SK-N-SH treated with all-trans-retinoic acid at 6 μM for 48 hours (cell line): ENCODE results near the gene NUB1.

Experiments
- ARNTL ChIP-seq: fragments of 450-650 bp; formaldehyde crosslinking; IDR thresholded peaks from 2 replicates; pipeline ENCODE4 v1.5.0; 2020; ENCODE audit warnings: low read depth, mild to moderate bottlenecking, moderate library complexity, borderline replicate concordance
- OSR1 ChIP-seq: fragments of 250-450 bp; sonication (Bioruptor Pico); IDR thresholded peaks from 2 replicates; pipeline ENCODE4 v1.8.0; 2022; ENCODE audit warnings: moderate library complexity, mild to moderate bottlenecking, inconsistent platforms
- ZFP30 ChIP-seq: fragments of 450-650 bp; formaldehyde crosslinking; IDR thresholded peaks from 2 replicates; pipeline ENCODE4 v1.5.0; 2022; ENCODE audit warnings: mild to moderate bottlenecking, moderate library complexity
- TF ChIP-seq, protein P1 (sequence below): fragments of 250-450 bp; sonication (Bioruptor Pico); IDR thresholded peaks from 2 replicates; pipeline ENCODE4 v1.8.0; 2020; ENCODE audit warnings: mild to moderate bottlenecking, moderate library complexity, borderline replicate concordance
- TF ChIP-seq, protein P2 (sequence below): fragments of 250-450 bp; sonication (Bioruptor Pico); IDR thresholded peaks from 2 replicates; pipeline ENCODE4 v1.5.1; 2021; ENCODE audit warnings: mild to moderate bottlenecking, moderate library complexity
- TF ChIP-seq, protein P3 (sequence below): fragments of 250-450 bp; sonication (Bioruptor Pico); IDR thresholded peaks from 2 replicates; pipeline ENCODE4 v1.5.1; 2020; ENCODE audit warnings: low read depth, mild to moderate bottlenecking, moderate library complexity

DNA sequence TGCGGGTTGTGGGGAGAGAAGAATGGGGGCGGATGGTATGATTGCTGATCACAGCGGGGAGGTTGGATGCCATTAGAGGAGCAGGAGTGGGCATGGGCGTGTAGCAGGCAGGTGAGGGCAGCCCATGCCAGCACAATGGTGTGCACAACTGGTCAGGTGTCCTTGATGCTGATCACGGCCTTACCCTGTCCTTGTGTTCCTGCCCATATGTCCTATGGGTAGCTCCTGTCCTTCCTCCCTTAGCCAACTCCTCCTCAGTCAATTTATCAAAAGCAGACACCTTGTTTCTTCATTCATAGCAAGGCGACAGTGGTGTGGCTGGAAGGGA is 37.5 kb downstream of the NUB1 start:
- TF ChIP-seq, protein P1, sequence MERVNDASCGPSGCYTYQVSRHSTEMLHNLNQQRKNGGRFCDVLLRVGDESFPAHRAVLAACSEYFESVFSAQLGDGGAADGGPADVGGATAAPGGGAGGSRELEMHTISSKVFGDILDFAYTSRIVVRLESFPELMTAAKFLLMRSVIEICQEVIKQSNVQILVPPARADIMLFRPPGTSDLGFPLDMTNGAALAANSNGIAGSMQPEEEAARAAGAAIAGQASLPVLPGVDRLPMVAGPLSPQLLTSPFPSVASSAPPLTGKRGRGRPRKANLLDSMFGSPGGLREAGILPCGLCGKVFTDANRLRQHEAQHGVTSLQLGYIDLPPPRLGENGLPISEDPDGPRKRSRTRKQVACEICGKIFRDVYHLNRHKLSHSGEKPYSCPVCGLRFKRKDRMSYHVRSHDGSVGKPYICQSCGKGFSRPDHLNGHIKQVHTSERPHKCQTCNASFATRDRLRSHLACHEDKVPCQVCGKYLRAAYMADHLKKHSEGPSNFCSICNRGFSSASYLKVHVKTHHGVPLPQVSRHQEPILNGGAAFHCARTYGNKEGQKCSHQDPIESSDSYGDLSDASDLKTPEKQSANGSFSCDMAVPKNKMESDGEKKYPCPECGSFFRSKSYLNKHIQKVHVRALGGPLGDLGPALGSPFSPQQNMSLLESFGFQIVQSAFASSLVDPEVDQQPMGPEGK (CRISPR knock-in tag) = no peak
- TF ChIP-seq, protein P2, sequence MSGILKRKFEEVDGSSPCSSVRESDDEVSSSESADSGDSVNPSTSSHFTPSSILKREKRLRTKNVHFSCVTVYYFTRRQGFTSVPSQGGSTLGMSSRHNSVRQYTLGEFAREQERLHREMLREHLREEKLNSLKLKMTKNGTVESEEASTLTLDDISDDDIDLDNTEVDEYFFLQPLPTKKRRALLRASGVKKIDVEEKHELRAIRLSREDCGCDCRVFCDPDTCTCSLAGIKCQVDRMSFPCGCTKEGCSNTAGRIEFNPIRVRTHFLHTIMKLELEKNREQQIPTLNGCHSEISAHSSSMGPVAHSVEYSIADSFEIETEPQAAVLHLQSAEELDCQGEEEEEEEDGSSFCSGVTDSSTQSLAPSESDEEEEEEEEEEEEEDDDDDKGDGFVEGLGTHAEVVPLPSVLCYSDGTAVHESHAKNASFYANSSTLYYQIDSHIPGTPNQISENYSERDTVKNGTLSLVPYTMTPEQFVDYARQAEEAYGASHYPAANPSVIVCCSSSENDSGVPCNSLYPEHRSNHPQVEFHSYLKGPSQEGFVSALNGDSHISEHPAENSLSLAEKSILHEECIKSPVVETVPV = no peak
- TF ChIP-seq, protein P3, sequence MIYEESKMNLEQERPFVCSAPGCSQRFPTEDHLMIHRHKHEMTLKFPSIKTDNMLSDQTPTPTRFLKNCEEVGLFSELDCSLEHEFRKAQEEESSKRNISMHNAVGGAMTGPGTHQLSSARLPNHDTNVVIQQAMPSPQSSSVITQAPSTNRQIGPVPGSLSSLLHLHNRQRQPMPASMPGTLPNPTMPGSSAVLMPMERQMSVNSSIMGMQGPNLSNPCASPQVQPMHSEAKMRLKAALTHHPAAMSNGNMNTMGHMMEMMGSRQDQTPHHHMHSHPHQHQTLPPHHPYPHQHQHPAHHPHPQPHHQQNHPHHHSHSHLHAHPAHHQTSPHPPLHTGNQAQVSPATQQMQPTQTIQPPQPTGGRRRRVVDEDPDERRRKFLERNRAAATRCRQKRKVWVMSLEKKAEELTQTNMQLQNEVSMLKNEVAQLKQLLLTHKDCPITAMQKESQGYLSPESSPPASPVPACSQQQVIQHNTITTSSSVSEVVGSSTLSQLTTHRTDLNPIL (CRISPR knock-in tag) = no peak
- no peak for TF ChIP-seq OSR1 (CRISPR knock-in tag)
- TF ChIP-seq ARNTL (CRISPR knock-in tag) = no peak
- no peak for TF ChIP-seq ZFP30
